ENCODE results near the gene ACOXL. TPM values are rescaled to one million over a fixed set of nuclear protein-coding genes. Genes with fewer than 3 reads are reported as not detected.

The ACOXL gene
- total and polyA plus RNA-seq, 9 donors = 0.08 to 0.56 (median 0.19) TPM

DNA sequence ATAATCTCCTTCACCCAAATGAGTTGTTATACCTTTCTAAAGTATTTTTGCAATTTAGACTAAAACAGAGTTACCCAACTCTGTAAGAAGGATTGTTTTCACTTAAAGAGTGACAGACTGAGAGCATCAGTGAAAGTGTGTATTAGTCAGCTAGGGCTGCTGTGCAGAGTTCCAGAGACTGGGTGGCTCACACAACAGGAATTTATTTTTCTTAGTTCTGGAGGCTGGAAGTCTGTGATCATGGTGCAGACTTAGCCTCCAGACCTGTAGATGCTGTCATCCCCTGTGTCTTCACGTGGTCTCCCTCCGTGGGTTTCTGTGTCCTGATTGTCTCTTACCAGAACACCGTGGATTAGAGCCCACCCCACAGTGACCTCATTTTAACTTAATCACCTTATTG is 428.4 kb downstream of the ACOXL start:
- H3K9me3 ChIP-seq (replicated peaks; ENCODE audit: control insufficient read depth, low read depth, low read length) = no peaks in the 10 kb centered on the region
- no peak for DNase-seq
- H3K27me3 ChIP-seq (ENCODE audit: control insufficient read depth, insufficient read depth, low read length) = no peaks in the 10 kb centered on the region
- peaks cover 41% of the 10 kb centered on the region for H3K4me1 ChIP-seq (ENCODE audit: control insufficient read depth, insufficient read depth, low read length)
- H3K36me3 ChIP-seq (ENCODE audit: control insufficient read depth, insufficient read depth, low read length) = peaks cover 25% of the 10 kb centered on the region
- WGBS (ENCODE audit: insufficient coverage) = 94% methylated on average over 3 of the region's 3 CpGs
- no peak overlapping the region for H3K4me3 ChIP-seq (ENCODE audit: low read length)
- H3K27ac ChIP-seq (ENCODE audit: low read length) = no peak overlapping the region

DNA sequence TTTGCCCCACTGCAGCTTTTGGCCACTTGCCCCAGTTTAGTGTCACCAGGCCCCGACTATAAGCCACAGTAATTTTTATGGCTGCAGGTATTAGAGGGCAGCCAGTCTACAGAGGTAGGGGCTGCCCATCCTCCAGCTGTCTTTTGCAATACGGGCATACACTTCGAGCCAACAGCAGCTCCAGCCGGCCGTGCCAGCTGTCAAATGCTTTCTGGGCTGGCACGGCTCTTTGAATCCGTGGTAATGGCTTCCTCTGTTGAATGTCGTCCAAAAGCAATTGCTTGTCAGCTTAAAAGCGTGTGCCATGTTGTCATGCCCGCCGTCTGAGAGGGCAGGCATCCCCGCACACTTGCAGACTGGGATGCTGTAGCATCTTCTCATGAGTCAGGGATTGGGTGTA is 429.6 kb downstream of the ACOXL start:
- Histone ChIP-seq H3K27ac (ENCODE audit: low read length) (no peak overlapping the region), H3K4me3 (ENCODE audit: low read length) (no peak overlapping the region), H3K9me3 (replicated peaks; ENCODE audit: control insufficient read depth, low read depth, low read length) (no peaks in the 10 kb centered on the region), H3K27me3 (ENCODE audit: control insufficient read depth, insufficient read depth, low read length) (no peaks in the 10 kb centered on the region), H3K36me3 (ENCODE audit: control insufficient read depth, insufficient read depth, low read length) (peaks cover 24% of the 10 kb centered on the region), H3K4me1 (ENCODE audit: control insufficient read depth, insufficient read depth, low read length) (peaks cover 41% of the 10 kb centered on the region)
- 67% methylated on average over 12 of the region's 12 CpGs for WGBS (ENCODE audit: insufficient coverage)
- DNase-seq = peak; percentile 82

DNA sequence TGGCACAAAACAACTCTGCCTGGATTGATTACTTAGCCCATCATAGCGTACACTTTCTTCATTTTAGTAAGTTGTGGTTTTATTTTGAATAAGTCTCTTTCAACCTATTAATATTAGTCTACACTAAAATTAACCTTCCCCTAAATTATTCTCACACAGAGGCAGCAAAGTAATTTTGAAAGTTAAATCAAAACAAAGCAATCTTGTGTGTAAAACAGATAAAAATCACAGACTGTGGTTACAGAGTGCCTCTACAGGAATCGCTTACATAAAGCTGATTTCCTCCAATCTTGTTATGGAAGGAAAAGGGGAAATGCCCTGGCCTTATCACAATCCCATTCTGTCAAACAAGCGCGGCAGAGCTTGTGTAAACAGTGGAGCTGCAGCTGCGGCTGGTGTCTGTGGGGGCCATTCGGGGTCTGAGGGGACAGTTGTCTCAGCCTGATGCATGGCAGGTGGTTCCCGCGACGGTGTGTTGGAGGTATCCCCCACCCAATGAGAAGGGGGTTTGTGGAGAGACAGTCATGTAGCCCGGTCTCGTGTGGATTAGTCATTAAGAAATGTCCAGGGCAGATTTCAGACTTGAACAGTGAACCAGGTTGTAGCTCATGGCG is 430.5 kb downstream of the ACOXL start:
- WGBS (ENCODE audit: insufficient coverage) = 91% methylated on average over 5 of the region's 12 CpGs
- no peaks in the 10 kb centered on the region for H3K9me3 ChIP-seq (replicated peaks; ENCODE audit: control insufficient read depth, low read depth, low read length)
- H3K27me3 ChIP-seq (ENCODE audit: control insufficient read depth, insufficient read depth, low read length) = no peaks in the 10 kb centered on the region
- no peak for DNase-seq
- H3K27ac ChIP-seq (ENCODE audit: low read length) = no peak overlapping the region
- no peak overlapping the region for H3K4me3 ChIP-seq (ENCODE audit: low read length)
- peaks cover 26% of the 10 kb centered on the region for H3K36me3 ChIP-seq (ENCODE audit: control insufficient read depth, insufficient read depth, low read length)
- peaks cover 44% of the 10 kb centered on the region for H3K4me1 ChIP-seq (ENCODE audit: control insufficient read depth, insufficient read depth, low read length)

DNA sequence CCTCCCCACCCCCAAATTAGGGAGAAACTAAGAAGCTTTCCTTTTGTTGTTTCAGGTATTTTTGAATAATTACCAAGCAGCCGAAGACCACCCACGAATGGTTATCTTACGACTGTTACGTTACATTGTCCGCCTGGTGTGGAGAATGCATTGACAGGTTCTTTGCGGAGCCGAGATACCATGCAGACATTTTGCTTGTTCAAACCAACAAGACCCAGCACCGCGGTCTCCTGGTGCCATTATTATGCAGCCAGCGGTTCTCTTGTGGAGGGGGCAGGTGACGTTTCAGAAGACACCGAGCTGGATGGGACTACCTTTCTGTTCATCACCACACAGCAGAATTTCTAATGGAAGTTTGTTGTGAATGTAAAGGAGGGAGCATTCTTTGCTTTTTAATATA is 431.7 kb downstream of the ACOXL start:
- H3K27ac ChIP-seq (ENCODE audit: low read length) = no peak overlapping the region
- H3K9me3 ChIP-seq (replicated peaks; ENCODE audit: control insufficient read depth, low read depth, low read length) = no peaks in the 10 kb centered on the region
- no peak for DNase-seq
- whole genome bisulfite sequencing (ENCODE audit: insufficient coverage) = 82% methylated on average over 5 of the region's 12 CpGs
- peaks cover 44% of the 10 kb centered on the region for H3K4me1 ChIP-seq (ENCODE audit: control insufficient read depth, insufficient read depth, low read length)
- peaks cover 21% of the 10 kb centered on the region for H3K36me3 ChIP-seq (ENCODE audit: control insufficient read depth, insufficient read depth, low read length)
- H3K27me3 ChIP-seq (ENCODE audit: control insufficient read depth, insufficient read depth, low read length) = no peaks in the 10 kb centered on the region
- H3K4me3 ChIP-seq (ENCODE audit: low read length) = no peak overlapping the region

DNA sequence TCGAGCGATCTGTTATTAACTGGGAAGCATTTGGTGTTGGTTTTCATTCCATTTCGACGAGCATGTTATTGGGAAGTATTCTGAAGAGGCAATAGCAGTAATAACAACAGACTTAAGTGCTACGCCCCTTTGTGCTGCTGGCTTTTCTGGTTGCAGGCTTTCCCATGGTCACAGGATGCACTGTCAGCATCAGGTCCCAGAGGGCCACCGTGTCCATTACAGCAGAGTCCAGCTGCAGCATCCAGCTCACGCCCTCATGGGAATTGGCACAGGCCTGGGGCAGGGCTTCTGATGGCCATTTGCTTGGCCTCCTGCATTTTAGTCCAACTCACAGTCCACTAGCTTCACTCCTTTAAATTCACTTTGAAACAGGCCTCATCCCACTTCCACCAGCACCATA is 432.7 kb downstream of the ACOXL start:
- Histone ChIP-seq H3K36me3 (ENCODE audit: control insufficient read depth, insufficient read depth, low read length) (peaks cover 13% of the 10 kb centered on the region), H3K4me3 (ENCODE audit: low read length) (no peak overlapping the region), H3K9me3 (replicated peaks; ENCODE audit: control insufficient read depth, low read depth, low read length) (no peaks in the 10 kb centered on the region), H3K27ac (ENCODE audit: low read length) (peak overlapping the region; percentile 42), H3K27me3 (ENCODE audit: control insufficient read depth, insufficient read depth, low read length) (no peaks in the 10 kb centered on the region), H3K4me1 (ENCODE audit: control insufficient read depth, insufficient read depth, low read length) (peaks cover 36% of the 10 kb centered on the region)
- 57% methylated on average over 3 of the region's 7 CpGs for WGBS (ENCODE audit: insufficient coverage)
- peak; percentile 69 for DNase-seq

DNA sequence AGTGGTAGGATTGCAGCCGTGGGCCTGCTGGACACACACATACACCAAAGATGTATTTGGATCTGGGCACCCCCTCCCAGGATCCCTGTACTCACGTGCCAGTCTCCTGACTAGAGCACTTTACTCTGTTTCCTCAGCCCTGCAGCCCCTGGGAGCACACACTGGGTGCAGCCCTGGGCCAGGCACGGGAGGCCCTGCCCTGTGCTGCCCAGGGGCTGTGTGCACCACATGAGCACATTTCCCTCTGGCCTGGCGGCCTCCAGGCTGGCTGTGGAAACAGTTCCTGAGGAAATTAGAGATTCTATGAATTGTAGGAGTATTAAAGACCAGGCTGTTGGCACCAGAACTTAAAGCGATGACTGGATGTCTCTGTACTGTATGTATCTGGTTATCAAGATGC is 433.7 kb downstream of the ACOXL start:
- Histone ChIP-seq H3K36me3 (ENCODE audit: control insufficient read depth, insufficient read depth, low read length) (peaks cover 10% of the 10 kb centered on the region), H3K27me3 (ENCODE audit: control insufficient read depth, insufficient read depth, low read length) (no peaks in the 10 kb centered on the region), H3K4me3 (ENCODE audit: low read length) (no peak overlapping the region), H3K27ac (ENCODE audit: low read length) (no peak overlapping the region), H3K9me3 (replicated peaks; ENCODE audit: control insufficient read depth, low read depth, low read length) (no peaks in the 10 kb centered on the region), H3K4me1 (ENCODE audit: control insufficient read depth, insufficient read depth, low read length) (peaks cover 32% of the 10 kb centered on the region)
- WGBS (ENCODE audit: insufficient coverage) = 73% methylated on average over 4 of the region's 5 CpGs
- DNase-seq = no peak

DNA sequence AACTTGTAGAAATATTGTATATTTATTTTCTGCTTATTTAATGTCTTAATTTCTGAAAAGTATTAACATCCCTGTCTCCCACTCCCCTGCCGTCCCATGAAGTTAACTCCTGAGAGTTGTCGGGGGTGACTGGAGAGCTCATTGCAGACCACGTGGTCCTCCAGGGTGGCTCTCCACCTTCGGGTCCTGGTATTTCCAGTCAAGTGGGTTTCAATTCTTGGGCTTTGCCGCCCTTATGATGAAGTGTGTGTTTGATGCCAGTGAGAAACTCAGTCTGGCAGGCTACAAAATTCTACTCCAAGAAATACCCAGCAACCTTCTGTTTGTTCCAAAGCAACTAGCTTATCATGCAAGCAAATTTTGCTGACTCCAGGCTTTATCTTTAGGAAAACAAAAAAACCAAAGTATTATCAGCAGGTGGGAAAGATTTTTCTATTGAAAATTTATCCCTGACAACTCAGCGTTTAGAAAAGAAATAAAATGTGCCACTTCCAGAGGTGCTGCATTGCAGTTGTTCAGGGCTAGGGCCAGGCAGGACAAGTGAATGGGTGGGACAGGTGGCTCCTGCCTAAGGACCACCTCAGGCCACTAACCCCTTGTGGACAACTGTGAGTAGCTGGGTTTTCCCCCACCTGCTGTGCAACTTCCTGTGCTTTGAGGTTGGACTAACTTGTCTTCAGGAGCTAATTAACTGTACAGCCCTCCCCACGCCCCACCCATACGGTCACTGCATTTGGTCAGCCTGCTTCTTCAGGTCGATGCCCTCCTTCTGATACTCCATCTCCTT is 434.9 kb downstream of the ACOXL start:
- Histone ChIP-seq H3K27ac (ENCODE audit: low read length) (no peak overlapping the region), H3K36me3 (ENCODE audit: control insufficient read depth, insufficient read depth, low read length) (peaks cover 10% of the 10 kb centered on the region), H3K4me3 (ENCODE audit: low read length) (no peak overlapping the region), H3K4me1 (ENCODE audit: control insufficient read depth, insufficient read depth, low read length) (peaks cover 20% of the 10 kb centered on the region), H3K9me3 (replicated peaks; ENCODE audit: control insufficient read depth, low read depth, low read length) (no peaks in the 10 kb centered on the region), H3K27me3 (ENCODE audit: control insufficient read depth, insufficient read depth, low read length) (no peaks in the 10 kb centered on the region)
- no peak for DNase-seq
- WGBS (ENCODE audit: insufficient coverage) = no CpG with 5 or more reads among the region's 9 CpGs

DNA sequence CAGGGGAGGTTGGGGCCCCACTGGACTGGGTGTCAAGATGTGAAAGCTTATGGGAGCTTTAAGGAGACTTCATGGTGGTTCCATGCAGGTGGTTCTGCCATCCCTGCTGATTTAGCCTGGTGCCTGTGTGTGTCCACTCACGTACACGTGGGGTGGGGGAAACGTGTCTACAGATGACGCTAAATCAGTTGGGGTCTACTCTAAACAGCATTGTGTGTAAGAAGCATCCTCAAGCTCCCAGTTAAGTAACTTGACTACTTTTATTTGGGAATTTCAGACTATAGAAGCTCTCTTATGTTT is 435.4 kb downstream of the ACOXL start:
- H3K4me3 ChIP-seq (ENCODE audit: low read length) = no peak overlapping the region
- no peaks in the 10 kb centered on the region for H3K9me3 ChIP-seq (replicated peaks; ENCODE audit: control insufficient read depth, low read depth, low read length)
- DNase-seq = no peak
- WGBS (ENCODE audit: insufficient coverage) = no CpG with 5 or more reads among the region's 4 CpGs
- no peak overlapping the region for H3K27ac ChIP-seq (ENCODE audit: low read length)
- peaks cover 10% of the 10 kb centered on the region for H3K36me3 ChIP-seq (ENCODE audit: control insufficient read depth, insufficient read depth, low read length)
- no peaks in the 10 kb centered on the region for H3K27me3 ChIP-seq (ENCODE audit: control insufficient read depth, insufficient read depth, low read length)
- H3K4me1 ChIP-seq (ENCODE audit: control insufficient read depth, insufficient read depth, low read length) = peaks cover 17% of the 10 kb centered on the region

Other genes starting within 250 kb of the ACOXL start
- gene RGPD6, start 155.4 kb upstream of the ACOXL start, total RNA-seq = 26.2 TPM
- gene RGPD6, start 155.4 kb upstream of the ACOXL start, polyA plus RNA-seq (ENCODE audit: insufficient read depth in 1 of 8, insufficient read length in 8 of 8, low replicate concordance in 1 of 8) = 10 to 100 TPM; 13.5 to 24.2 (median 20.1) TPM
- gene BUB1, start 54.5 kb upstream of the ACOXL start, total RNA-seq = 9.0 TPM
- 10 to 100 TPM in 6 of 8 donors, 1 to 10 TPM in 2; 9.7 to 14.5 (median 11.2) TPM for gene BUB1, start 54.5 kb upstream of the ACOXL start, polyA plus RNA-seq (ENCODE audit: insufficient read depth in 1 of 8, insufficient read length in 8 of 8, low replicate concordance in 1 of 8)

All from muscle of leg (tissue), 11 donors.